Thyroid gland (tissue), 4 donors: Measurements from ENCODE around the gene SPG7.

ENCODE experiments used
- CTCF ChIP-seq, 6 experiments: fragments of 200-600 bp in 3 of 6; fragments of 450-650 bp in 3 of 6; sonication (generic) in 3 of 6; IDR thresholded peaks; one replicate each; pipeline ENCODE4 v1.5.1; 2016 to 2019; ENCODE audit warnings: antibody characterized with exemption in 6 of 6, mild to moderate bottlenecking in 2 of 6, inconsistent platforms in 1 of 6, moderate library complexity in 1 of 6
- POLR2A ChIP-seq, 2 donors: fragments of 450-650 bp; IDR thresholded peaks; one replicate each; pipeline ENCODE4 v1.6.1; 2017; ENCODE audit warnings: antibody characterized with exemption in 2 of 2, mild to moderate bottlenecking in 2 of 2, moderate library complexity in 1 of 2

- TF ChIP-seq CTCF (IDR thresholded peaks at IDR 0.05) (no peak), POLR2A (IDR thresholded peaks at IDR 0.05) (peak; percentile 48 to 94)
Measured at GRCh38 chr16:89507834-89508590, at the start of gene SPG7.
